Thyroid gland (tissue), 4 donors: Measurements from ENCODE around the gene GJB1. TPM values are rescaled to one million over a fixed set of nuclear protein-coding genes. Genes with fewer than 3 reads are reported as not detected.

ENCODE experiments used
- DNase-seq, 2 donors: peaks; one replicate each; pipeline ENCODE4 v3.0.0-alpha.2; 2019
- H3K27ac ChIP-seq, 3 donors: fragments of 200-600 bp; sonication (generic); 1 replicate in 2 of 3; 2 replicates in 1 of 3; pipeline ENCODE4 v1.5.1; 2016 to 2019; ENCODE audit warnings: mild to moderate bottlenecking in 1 of 3, moderate library complexity in 1 of 3
- H3K27me3 ChIP-seq: fragments of 200-600 bp; sonication (generic); one replicate; pipeline ENCODE4 v1.5.1; 2019
- H3K36me3 ChIP-seq, 2 donors: fragments of 200-600 bp; sonication (generic); one replicate each; pipeline ENCODE4 v1.5.1; 2016 to 2019
- H3K4me1 ChIP-seq, 2 donors: fragments of 200-600 bp; sonication (generic); one replicate each; pipeline ENCODE4 v1.5.1; 2017 to 2019
- H3K4me3 ChIP-seq, 3 donors: fragments of 200-600 bp; sonication (generic); replicated peaks in 1 of 3; 1 replicate in 2 of 3; 2 replicates in 1 of 3; pipeline ENCODE4 v1.5.1; 2016; ENCODE audit warnings: mild to moderate bottlenecking in 1 of 3
- H3K9me3 ChIP-seq: fragments of 200-600 bp; sonication (generic); one replicate; pipeline ENCODE4 v1.5.1; 2017
- POLR2A ChIP-seq, 2 donors: fragments of 450-650 bp; IDR thresholded peaks; one replicate each; pipeline ENCODE4 v1.6.1; 2017; ENCODE audit warnings: antibody characterized with exemption in 2 of 2, mild to moderate bottlenecking in 2 of 2, moderate library complexity in 1 of 2
- WGBS, 2 donors: methylation state at CpG; one replicate each; pipeline ENCODE4 v1.1.5; 2017; 5-methylcytosine and 5-hydroxymethylcytosine counted together
- intact Hi-C: fragments of 100-400 bp; cut with DNase I; formaldehyde crosslinking; loops from one replicate; pipeline ENCODE4 v1.15.1; 2023
- total RNA-seq, 4 donors: library from RNA; depleted of rRNA; stranded (reverse); fragments of >200 nt; gene quantifications; one replicate each; pipeline ENCODE4 v1.2.3, GENCODE V29; 2016
- TF ChIP-seq, protein P1 (sequence below), 6 experiments: fragments of 200-600 bp in 3 of 6; fragments of 450-650 bp in 3 of 6; sonication (generic) in 3 of 6; IDR thresholded peaks; one replicate each; pipeline ENCODE4 v1.5.1; 2016 to 2019; ENCODE audit warnings: antibody characterized with exemption in 6 of 6, mild to moderate bottlenecking in 2 of 6, inconsistent platforms in 1 of 6, moderate library complexity in 1 of 6

Gene GJB1
- total RNA-seq, 4 donors from 2014 or later, result not detected

DNA sequence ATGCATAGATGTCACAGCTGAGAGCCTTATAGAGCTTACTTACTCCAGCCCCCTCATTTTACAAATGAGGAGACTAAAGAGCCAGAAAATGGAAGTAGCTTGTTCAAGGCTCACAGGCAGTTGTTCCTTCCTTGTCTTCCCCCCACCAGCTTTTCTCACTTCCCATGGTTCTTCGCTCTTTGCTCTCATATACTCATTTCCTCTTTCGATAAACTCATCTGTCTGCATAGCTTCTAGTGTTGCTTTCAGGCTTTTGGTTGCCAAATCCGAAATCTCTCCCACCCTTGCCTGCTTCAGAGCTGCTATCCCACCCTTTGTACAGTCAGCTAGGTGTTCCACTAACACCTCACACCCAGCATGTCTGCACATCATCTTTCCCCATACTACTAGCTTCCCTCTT lies 25.0 kb upstream of the GJB1 start:
- Histone ChIP-seq H3K27ac (no peak overlapping the region), H3K9me3 (no peaks in the 10 kb centered on the region), H3K4me1 (no peaks in the 10 kb centered on the region), H3K4me3 (no peak overlapping the region), H3K27me3 (no peaks in the 10 kb centered on the region), H3K36me3 (no peaks in the 10 kb centered on the region)
- WGBS, 2 donors, result 77 to 83% methylated on average over 3 of the region's 3 CpGs
- DNase-seq, result no peak
- intact Hi-C loops, result no loop called here
- TF ChIP-seq POLR2A (IDR thresholded peaks at IDR 0.05), result no peak
- TF ChIP-seq, protein P1, sequence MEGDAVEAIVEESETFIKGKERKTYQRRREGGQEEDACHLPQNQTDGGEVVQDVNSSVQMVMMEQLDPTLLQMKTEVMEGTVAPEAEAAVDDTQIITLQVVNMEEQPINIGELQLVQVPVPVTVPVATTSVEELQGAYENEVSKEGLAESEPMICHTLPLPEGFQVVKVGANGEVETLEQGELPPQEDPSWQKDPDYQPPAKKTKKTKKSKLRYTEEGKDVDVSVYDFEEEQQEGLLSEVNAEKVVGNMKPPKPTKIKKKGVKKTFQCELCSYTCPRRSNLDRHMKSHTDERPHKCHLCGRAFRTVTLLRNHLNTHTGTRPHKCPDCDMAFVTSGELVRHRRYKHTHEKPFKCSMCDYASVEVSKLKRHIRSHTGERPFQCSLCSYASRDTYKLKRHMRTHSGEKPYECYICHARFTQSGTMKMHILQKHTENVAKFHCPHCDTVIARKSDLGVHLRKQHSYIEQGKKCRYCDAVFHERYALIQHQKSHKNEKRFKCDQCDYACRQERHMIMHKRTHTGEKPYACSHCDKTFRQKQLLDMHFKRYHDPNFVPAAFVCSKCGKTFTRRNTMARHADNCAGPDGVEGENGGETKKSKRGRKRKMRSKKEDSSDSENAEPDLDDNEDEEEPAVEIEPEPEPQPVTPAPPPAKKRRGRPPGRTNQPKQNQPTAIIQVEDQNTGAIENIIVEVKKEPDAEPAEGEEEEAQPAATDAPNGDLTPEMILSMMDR (IDR thresholded peaks at IDR 0.05), result no peak

DNA sequence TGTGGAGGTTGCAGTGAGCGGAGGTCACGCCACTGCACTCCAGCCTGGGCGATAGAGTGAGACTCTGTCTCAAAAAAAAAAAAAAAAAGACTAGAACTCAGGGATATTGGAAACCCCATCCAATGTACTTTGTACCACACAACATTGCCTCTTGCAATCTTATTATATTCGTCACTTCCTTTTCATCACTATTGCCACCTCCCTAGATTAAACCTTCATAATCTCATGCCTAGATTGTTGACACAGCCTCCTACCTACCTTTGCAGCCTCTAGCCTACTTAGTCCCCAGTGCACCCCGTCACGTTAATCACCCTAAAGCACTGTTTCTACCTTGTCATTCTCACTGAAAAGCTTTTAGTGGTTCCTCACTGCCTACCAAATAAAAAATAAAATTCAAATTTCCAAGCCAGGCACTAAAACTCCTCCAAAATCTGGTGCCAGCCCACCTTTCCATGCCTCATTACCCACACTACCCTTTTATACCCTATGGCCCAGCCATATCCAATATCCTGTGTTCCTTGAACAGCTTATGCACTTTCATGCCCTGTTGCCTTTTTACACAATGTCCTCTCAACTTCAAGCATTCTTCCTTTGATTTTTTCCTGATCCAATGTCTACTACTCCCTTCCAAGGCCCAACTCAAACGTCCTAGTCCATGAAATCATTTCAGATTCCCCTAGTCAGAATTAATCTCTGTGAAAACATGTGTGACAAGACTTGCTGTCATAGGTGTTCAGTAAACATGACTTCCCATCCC lies 23.6 kb upstream of the GJB1 start:
- DNase-seq, result no peak
- Histone ChIP-seq H3K27ac (no peak overlapping the region), H3K9me3 (no peaks in the 10 kb centered on the region), H3K4me1 (no peaks in the 10 kb centered on the region), H3K27me3 (no peaks in the 10 kb centered on the region), H3K36me3 (no peaks in the 10 kb centered on the region), H3K4me3 (no peak overlapping the region)
- WGBS, 2 donors, result 81 to 84% methylated on average over 7 of the region's 7 CpGs
- TF ChIP-seq, protein P1 (IDR thresholded peaks at IDR 0.05), result no peak
- TF ChIP-seq POLR2A (IDR thresholded peaks at IDR 0.05), result no peak
- intact Hi-C loops, result no loop called here

DNA sequence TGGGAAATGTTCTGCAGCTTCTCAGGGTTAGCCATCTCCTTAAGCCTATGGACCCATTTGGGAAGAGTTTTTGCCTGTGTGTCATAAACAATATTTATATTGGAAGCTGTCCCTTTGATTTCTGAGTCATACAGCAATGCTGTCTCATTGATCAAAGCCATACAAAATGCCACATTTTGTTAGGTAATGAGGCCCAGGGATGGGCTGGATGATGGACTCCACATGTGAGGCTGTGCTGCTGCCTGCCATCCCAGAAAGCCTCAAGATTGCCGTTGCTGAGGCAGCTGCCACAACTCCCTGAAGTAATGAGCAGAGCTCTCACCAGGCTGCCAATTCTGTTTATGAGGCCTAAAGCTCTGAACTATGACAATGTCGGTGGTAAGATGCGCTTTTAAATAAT lies 12.2 kb upstream of the GJB1 start:
- H3K4me3 ChIP-seq, result no peak overlapping the region
- H3K4me1 ChIP-seq, result no peaks in the 10 kb centered on the region
- DNase-seq, result no peak
- H3K36me3 ChIP-seq, result no peaks in the 10 kb centered on the region
- intact Hi-C loops, result no loop called here
- WGBS, 2 donors, result 91 to 92% methylated on average over 2 of the region's 3 CpGs
- H3K9me3 ChIP-seq, result no peaks in the 10 kb centered on the region
- TF ChIP-seq, protein P1 (IDR thresholded peaks at IDR 0.05), result no peak
- no peak for TF ChIP-seq POLR2A (IDR thresholded peaks at IDR 0.05)
- H3K27ac ChIP-seq, result no peak overlapping the region
- no peaks in the 10 kb centered on the region for H3K27me3 ChIP-seq

DNA sequence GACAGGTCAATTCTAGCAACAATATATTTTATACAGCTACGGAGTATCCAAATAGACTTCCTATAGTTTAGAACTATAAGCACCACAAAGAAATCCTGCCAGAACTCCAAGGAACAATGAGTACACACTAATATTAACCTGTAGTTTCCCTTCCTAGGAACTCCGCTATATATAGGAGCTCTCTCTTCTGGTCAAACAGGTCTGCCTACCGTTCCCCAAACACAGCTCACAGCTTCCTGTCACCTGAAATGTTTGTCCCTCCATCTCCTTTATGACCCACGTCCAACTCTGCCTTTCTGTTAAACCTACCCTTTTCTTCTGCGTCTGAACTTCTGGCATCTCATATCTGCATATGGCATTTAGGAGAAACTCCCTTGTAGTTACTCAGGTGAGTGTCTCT lies 10.5 kb upstream of the GJB1 start:
- Histone ChIP-seq H3K9me3 (no peaks in the 10 kb centered on the region), H3K4me1 (peaks cover 0 to 9% of the 10 kb centered on the region in 2 donors), H3K27me3 (no peaks in the 10 kb centered on the region), H3K36me3 (no peaks in the 10 kb centered on the region), H3K4me3 (no peak overlapping the region), H3K27ac (no peak overlapping the region)
- TF ChIP-seq POLR2A (IDR thresholded peaks at IDR 0.05), result no peak
- TF ChIP-seq, protein P1 (IDR thresholded peaks at IDR 0.05), result no peak
- intact Hi-C loops, result no loop called here
- no peak for DNase-seq
- WGBS, 2 donors, result 60 to 66% methylated on average over 5 of the region's 5 CpGs

DNA sequence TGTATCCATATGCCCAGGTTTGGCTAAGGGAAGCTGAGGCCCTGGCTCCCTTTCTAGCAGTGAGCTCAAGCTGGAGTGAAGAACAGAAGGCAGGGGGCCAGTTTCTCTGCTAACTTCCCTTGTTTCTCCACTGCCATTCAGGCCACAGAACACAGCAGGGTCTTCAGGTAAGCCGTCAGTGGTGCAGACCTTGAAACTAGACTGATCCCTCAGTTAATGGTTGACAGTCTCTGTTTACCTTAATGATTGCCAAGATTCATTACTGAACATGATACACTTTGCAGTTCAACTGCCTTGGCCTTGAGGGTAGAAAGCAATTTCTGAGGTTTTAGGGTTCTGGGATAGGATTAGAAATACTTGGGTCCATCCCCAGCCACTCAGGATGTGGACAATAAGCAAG lies 8.9 kb upstream of the GJB1 start:
- Histone ChIP-seq H3K4me1 (peaks cover 0 to 14% of the 10 kb centered on the region in 2 donors), H3K9me3 (no peaks in the 10 kb centered on the region), H3K4me3 (no peak overlapping the region), H3K27me3 (no peaks in the 10 kb centered on the region), H3K36me3 (no peaks in the 10 kb centered on the region), H3K27ac (no peak overlapping the region)
- intact Hi-C loops, result no loop called here
- WGBS, 2 donors, result 100% methylated on average over 1 of the region's 1 CpG
- DNase-seq, result no peak
- TF ChIP-seq POLR2A (IDR thresholded peaks at IDR 0.05), result no peak
- TF ChIP-seq, protein P1 (IDR thresholded peaks at IDR 0.05), result no peak
